ENCODE results near the gene ZC3H18. TPM values are rescaled to one million over a fixed set of nuclear protein-coding genes. Genes with fewer than 3 reads are reported as not detected.
A peak's percentile ranks its signal among the peaks of the same experiment; 100 is the strongest.

The ZC3H18 gene
- polyA plus RNA-seq, 1 donor from 2014 or later, result 12.8 TPM

DNA sequence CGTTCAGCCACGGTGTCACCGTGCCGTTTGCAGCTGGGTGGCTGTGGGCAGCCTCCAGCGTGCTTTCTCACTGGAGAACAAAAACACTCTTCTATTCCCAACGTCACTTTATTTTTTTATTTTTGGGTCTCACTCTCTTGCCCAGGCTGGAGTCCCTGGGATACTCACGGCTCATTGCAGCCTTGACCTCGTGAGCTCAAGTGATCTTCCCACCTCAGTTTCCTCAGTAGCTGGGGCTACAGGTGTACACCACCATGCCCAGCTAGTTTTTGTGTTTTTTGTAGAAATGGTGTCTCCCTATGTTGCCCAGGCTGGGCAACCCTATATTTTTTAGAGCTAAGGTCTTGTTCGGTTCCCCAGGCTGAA, 34.4 kb upstream of the ZC3H18 start:
- Histone ChIP-seq H3K9me3 (ENCODE audit: low read length) (no peaks in the 10 kb centered on the region), H3K79me2 (replicated peaks; ENCODE audit: insufficient read depth, low read length) (no peaks in the 10 kb centered on the region), H3K9ac (ENCODE audit: low read length) (no peak overlapping the region), H3K9me2 (ENCODE audit: insufficient read depth, low read length) (no peaks in the 10 kb centered on the region), H2AFZ (ENCODE audit: low read depth, low read length) (no peak overlapping the region), H3K4me2 (ENCODE audit: low read length) (no peak overlapping the region), H3K4me3 (ENCODE audit: low read length) (peak overlapping the region; percentile 67), H3K27me3 (ENCODE audit: insufficient read depth, low read depth, low read length) (no peaks in the 10 kb centered on the region), H3F3A (ENCODE audit: insufficient read depth, low read length, poor library complexity, severe bottlenecking) (no peaks in the 10 kb centered on the region), H3K36me3 (ENCODE audit: insufficient read depth, low read length) (no peaks in the 10 kb centered on the region), H4K20me1 (ENCODE audit: insufficient read depth) (no peaks in the 10 kb centered on the region), H3K27ac (ENCODE audit: low read length) (no peak overlapping the region)
- TF ChIP-seq SMC3 (conservative IDR thresholded peaks at IDR 0.05; ENCODE audit: poor library complexity) (no peak), RAD21 (conservative IDR thresholded peaks at IDR 0.05) (no peak), CTCF (IDR thresholded peaks at IDR 0.05; ENCODE audit: poor library complexity, severe bottlenecking) (no peak), EP300 (conservative IDR thresholded peaks at IDR 0.05; ENCODE audit: poor library complexity, severe bottlenecking) (no peak), TAF1 (IDR thresholded peaks at IDR 0.05; ENCODE audit: low read depth) (no peak), POLR2AphosphoS5 (IDR thresholded peaks at IDR 0.05) (no peak), EZH2 (IDR thresholded peaks at IDR 0.05; ENCODE audit: borderline replicate concordance, insufficient read depth, low read length, poor library complexity, severe bottlenecking) (no peak), REST (IDR thresholded peaks at IDR 0.05; ENCODE audit: borderline replicate concordance) (no peak), MXI1 (conservative IDR thresholded peaks at IDR 0.05; ENCODE audit: poor library complexity, severe bottlenecking) (no peak)

GRCh38 chr16:88536510-88536909, 33.7 kb upstream of the ZC3H18 start:
- no peak overlapping the region for H3K27ac ChIP-seq (ENCODE audit: low read length)

More at GRCh38 chr16:88536510-88536909, 33.7 kb upstream of the ZC3H18 start:
- no peak overlapping the region for H3K9ac ChIP-seq (ENCODE audit: low read length)
- H3K79me2 ChIP-seq (replicated peaks; ENCODE audit: insufficient read depth, low read length), result no peaks in the 10 kb centered on the region
- TF ChIP-seq TAF1 (IDR thresholded peaks at IDR 0.05; ENCODE audit: low read depth) (no peak), POLR2AphosphoS5 (IDR thresholded peaks at IDR 0.05) (no peak), MXI1 (conservative IDR thresholded peaks at IDR 0.05; ENCODE audit: poor library complexity, severe bottlenecking) (no peak), CTCF (IDR thresholded peaks at IDR 0.05; ENCODE audit: poor library complexity, severe bottlenecking) (no peak)
- no peaks in the 10 kb centered on the region for H4K20me1 ChIP-seq (ENCODE audit: insufficient read depth)
- no peak overlapping the region for H3K4me3 ChIP-seq (ENCODE audit: low read length)
- no peaks in the 10 kb centered on the region for H3F3A ChIP-seq (ENCODE audit: insufficient read depth, low read length, poor library complexity, severe bottlenecking)
- H3K9me2 ChIP-seq (ENCODE audit: insufficient read depth, low read length), result no peaks in the 10 kb centered on the region
- H3K9me3 ChIP-seq (ENCODE audit: low read length), result no peaks in the 10 kb centered on the region
- no peak overlapping the region for H3K4me2 ChIP-seq (ENCODE audit: low read length)
- H3K27me3 ChIP-seq (ENCODE audit: insufficient read depth, low read depth, low read length), result no peaks in the 10 kb centered on the region
- H3K36me3 ChIP-seq (ENCODE audit: insufficient read depth, low read length), result no peaks in the 10 kb centered on the region
- no peak overlapping the region for H2AFZ ChIP-seq (ENCODE audit: low read depth, low read length)
